ENCODE results near the gene NOM1. TPM values are rescaled to one million over a fixed set of nuclear protein-coding genes. Genes with fewer than 3 reads are reported as not detected.

NOM1 gene
- polyA plus RNA-seq, 1 of the 3 experiments (the other 2 are of a cell fraction) = 18.1 TPM

GRCh38 chr7:157021071-157021870 lies 71.8 kb downstream of the NOM1 start:
- Histone ChIP-seq H3K4me3 (ENCODE audit: low read depth in 2 of 2, low read length in 1 of 2) (no peak overlapping the region), H4K20me1 (ENCODE audit: insufficient read depth) (peaks cover 5% of the 10 kb centered on the region), H3K9ac (no peak overlapping the region), H3F3A (replicated peaks; ENCODE audit: insufficient read depth) (peaks cover 5% of the 10 kb centered on the region), H3K79me2 (ENCODE audit: insufficient read depth) (no peaks in the 10 kb centered on the region), H3K27ac (ENCODE audit: low read depth in 2 of 2, low read length in 1 of 2) (no peak overlapping the region), H3K9me2 (no peaks in the 10 kb centered on the region), H3K4me2 (no peak overlapping the region; the same call in 1 of the 2 replicates), H3K27me3 (ENCODE audit: insufficient read depth) (peaks cover 100% of the 10 kb centered on the region), H2AFZ (ENCODE audit: low read depth) (no peak overlapping the region), H3K4me1 (ENCODE audit: control insufficient read depth in 1 of 2, insufficient read depth in 2 of 2, low read depth in 1 of 2, low read length in 1 of 2) (no peaks in the 10 kb centered on the region; a peak in 1 of 4 replicates), H3K36me3 (replicated peaks in 1 of 2; ENCODE audit: control insufficient read depth in 1 of 2, insufficient read depth in 2 of 2, low read length in 1 of 2) (no peaks in the 10 kb centered on the region), H3K9me3 (no peaks in the 10 kb centered on the region)
- WGBS (ENCODE audit: low lambda C conversion rate) = 9% methylated on average over 40 of the region's 84 CpGs
- TF ChIP-seq USF2 (IDR thresholded peaks at IDR 0.05; ENCODE audit: borderline replicate concordance, low read depth, low read length) = no peak
- no peak for TF ChIP-seq IRF3 (IDR thresholded peaks at IDR 0.05; ENCODE audit: low read depth, low read length)
- no peak for TF ChIP-seq FOXM1 (IDR thresholded peaks at IDR 0.05; ENCODE audit: low read depth)
- no peak for TF ChIP-seq SIN3A (IDR thresholded peaks at IDR 0.05; ENCODE audit: borderline replicate concordance, low read depth, low read length)
- TF ChIP-seq GABPA (IDR thresholded peaks at IDR 0.05; ENCODE audit: low read depth) = no peak
- TF ChIP-seq ELF1 (IDR thresholded peaks at IDR 0.05) = no peak
- TF ChIP-seq SMC3 (IDR thresholded peaks at IDR 0.05; ENCODE audit: low read depth, low read length) = no peak
- TF ChIP-seq JUND (IDR thresholded peaks at IDR 0.05) = no peak
- no peak for TF ChIP-seq PBX3 (IDR thresholded peaks at IDR 0.05)
- TF ChIP-seq RCOR1 (IDR thresholded peaks at IDR 0.05; ENCODE audit: low read length) = no peak
- TF ChIP-seq RAD21 (IDR thresholded peaks at IDR 0.05; ENCODE audit: low read length) = no peak
- TF ChIP-seq POLR2AphosphoS5 (IDR thresholded peaks at IDR 0.05; ENCODE audit: low read depth, low read length) = no peak
- CTCF ChIA-PET = interaction anchor here (1.0 to 2.6 kb wide), 5 partner anchors 13 to 253 kb away, joined by 3 to 7 read pairs (median 4); partner anchors contain the start of gene NOM1
- DNase-seq = peak; percentile 57
- POLR2A ChIA-PET = no interaction called here

GRCh38 chr7:157021871-157022680 lies 72.6 kb downstream of the NOM1 start:
- no peaks in the 10 kb centered on the region for H3K36me3 ChIP-seq (replicated peaks in 1 of 2; ENCODE audit: control insufficient read depth in 1 of 2, insufficient read depth in 2 of 2, low read length in 1 of 2)
- H3K27ac ChIP-seq (ENCODE audit: low read depth in 2 of 2, low read length in 1 of 2) = no peak overlapping the region
- no peak overlapping the region for H3K4me2 ChIP-seq
- ChIA-PET POLR2A (no interaction called here), CTCF (interaction anchor here (0.6 to 2.6 kb wide), 8 partner anchors 13 to 252 kb away, joined by 3 to 7 read pairs (median 4); partner anchors contain the start of gene NOM1)
- peak; percentile 48 for DNase-seq
- no peak overlapping the region for H3K4me3 ChIP-seq (ENCODE audit: low read depth in 2 of 2, low read length in 1 of 2)
- H3K27me3 ChIP-seq (ENCODE audit: insufficient read depth) = peaks cover 100% of the 10 kb centered on the region
- H3K4me1 ChIP-seq (ENCODE audit: control insufficient read depth in 1 of 2, insufficient read depth in 2 of 2, low read depth in 1 of 2, low read length in 1 of 2) = no peaks in the 10 kb centered on the region; a peak in 1 of 4 replicates
- H2AFZ ChIP-seq (ENCODE audit: low read depth) = no peak overlapping the region
- no peaks in the 10 kb centered on the region for H3K9me3 ChIP-seq
- no peak overlapping the region for H3K9ac ChIP-seq
- WGBS (ENCODE audit: low lambda C conversion rate) = 20% methylated on average over 29 of the region's 30 CpGs
- peaks cover 5% of the 10 kb centered on the region for H4K20me1 ChIP-seq (ENCODE audit: insufficient read depth)
- no peaks in the 10 kb centered on the region for H3K79me2 ChIP-seq (ENCODE audit: insufficient read depth)
- H3K9me2 ChIP-seq = no peaks in the 10 kb centered on the region
- H3F3A ChIP-seq (replicated peaks; ENCODE audit: insufficient read depth) = peaks cover 5% of the 10 kb centered on the region
- TF ChIP-seq NFIC (IDR thresholded peaks at IDR 0.05; ENCODE audit: borderline replicate concordance) (no peak), ELF1 (IDR thresholded peaks at IDR 0.05) (no peak), FOXJ3 (CRISPR knock-in tag; IDR thresholded peaks at IDR 0.05) (no peak), SIN3A (IDR thresholded peaks at IDR 0.05; ENCODE audit: borderline replicate concordance, low read depth, low read length) (no peak), RAD21 (IDR thresholded peaks at IDR 0.05; ENCODE audit: low read length) (no peak), CTCF (IDR thresholded peaks at IDR 0.05) (no peak), IRF3 (IDR thresholded peaks at IDR 0.05; ENCODE audit: low read depth, low read length) (no peak), MAX (IDR thresholded peaks at IDR 0.05; ENCODE audit: low read depth) (no peak), TEAD4 (IDR thresholded peaks at IDR 0.05; ENCODE audit: borderline replicate concordance, insufficient read depth) (no peak)
